LNCaP clone FGC (cell line): ENCODE results near the gene ZCCHC7.
"Not testable (repeated sequence)": the region's sequence is repeated elsewhere in the genome, so short reads cannot be mapped to it uniquely, and the experiment has no call there.

ENCODE experiments used
- DNase-seq: peaks from one replicate; pipeline ENCODE4 v3.0.0-alpha.2; 2011; ENCODE audit warnings: low read depth
- H3K4me3 ChIP-seq: 2 replicates; pipeline ENCODE4 v1.5.1; 2011; ENCODE audit warnings: mild to moderate bottlenecking, low read depth, low read length, control low read depth
- CTCF ChIP-seq: IDR thresholded peaks from 2 replicates; pipeline ENCODE4 v1.5.1; 2012; ENCODE audit warnings: mild to moderate bottlenecking; ENCODE audit not compliant: control insufficient read depth, insufficient read depth; ENCODE audit errors: extremely low read depth

The ZCCHC7 gene

GRCh38 chr9:37283730-37284325, 163.5 kb downstream of the ZCCHC7 start:
- TF ChIP-seq CTCF: no peak
- H3K4me3 ChIP-seq: no peak overlapping the region
- no peak for DNase-seq

GRCh38 chr9:37284636-37285035, 164.3 kb downstream of the ZCCHC7 start:
- no peak for DNase-seq
- no peak for TF ChIP-seq CTCF
- H3K4me3 ChIP-seq: no peak overlapping the region

- no peak for DNase-seq
- no peak overlapping the region for H3K4me3 ChIP-seq
- no peak for TF ChIP-seq CTCF
Observed at GRCh38 chr9:37286530-37287175, 166.3 kb downstream of the ZCCHC7 start.

- DNase-seq: no peak
- no peak for TF ChIP-seq CTCF
- H3K4me3 ChIP-seq: no peak overlapping the region
Observed at GRCh38 chr9:37287317-37287716, 166.9 kb downstream of the ZCCHC7 start.

- H3K4me3 ChIP-seq: no peak overlapping the region
- TF ChIP-seq CTCF: no peak
- DNase-seq: no peak
Observed at GRCh38 chr9:37289631-37290030, 169.3 kb downstream of the ZCCHC7 start.

GRCh38 chr9:37290366-37290939, 170.1 kb downstream of the ZCCHC7 start:
- DNase-seq: no peak
- TF ChIP-seq CTCF: no peak
- H3K4me3 ChIP-seq: no peak overlapping the region

- no peak overlapping the region for H3K4me3 ChIP-seq
- no peak for DNase-seq
- TF ChIP-seq CTCF: no peak
Observed at GRCh38 chr9:37290940-37291485, 170.6 kb downstream of the ZCCHC7 start.

GRCh38 chr9:37291612-37292238, 171.4 kb downstream of the ZCCHC7 start:
- DNase-seq, H3K4me3 ChIP-seq: not testable (repeated sequence)
